Inferior parietal cortex (tissue), 1 donor: Measurements from ENCODE around the gene SSR1.
A peak's percentile ranks its signal among the peaks of the same experiment; 100 is the strongest.

ENCODE experiments used
- DNase-seq: peaks from one replicate; pipeline ENCODE4 v3.0.0-alpha.2; 2016; ENCODE audit errors: extremely low spot score

SSR1 gene

GRCh38 chr6:7239590-7239948 lies 73.4 kb downstream of the SSR1 start:
- DNase-seq = no peak

DNA sequence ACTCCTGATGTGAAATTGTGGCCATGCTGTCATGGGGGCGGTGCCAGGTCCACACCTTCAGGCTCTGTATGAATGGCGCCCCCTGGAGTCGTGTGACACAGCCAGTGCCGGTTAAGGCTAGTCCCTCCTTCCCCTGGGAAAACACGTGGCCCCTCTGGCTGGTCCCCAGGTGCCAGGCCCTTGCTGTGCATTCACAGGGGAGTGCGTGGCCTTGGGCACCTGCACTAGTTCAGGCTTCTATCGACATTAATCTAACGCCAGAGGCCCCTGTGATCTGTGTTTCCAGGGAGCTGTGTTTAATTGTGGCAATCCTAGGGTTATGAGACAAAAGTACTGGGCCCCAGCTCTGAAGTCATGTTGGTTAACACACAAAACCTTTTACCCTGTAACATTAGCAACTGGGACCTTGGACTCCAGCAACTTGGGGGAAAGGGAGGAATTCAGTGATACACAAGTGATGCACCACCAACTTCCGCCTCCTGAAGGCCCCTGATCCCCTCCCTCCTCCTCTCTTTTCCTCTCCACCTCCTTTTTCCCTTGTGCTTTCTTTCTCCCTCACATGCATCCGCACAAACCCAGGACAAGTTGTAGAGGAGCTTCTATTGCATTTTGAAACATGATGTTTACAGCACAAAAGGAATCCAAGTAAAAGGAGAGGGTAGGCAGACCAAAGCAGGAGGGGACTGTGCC lies 74.0 kb downstream of the SSR1 start:
- peak; percentile 61 for DNase-seq

GRCh38 chr6:7238526-7238899 lies 74.5 kb downstream of the SSR1 start:
- no peak for DNase-seq

DNA sequence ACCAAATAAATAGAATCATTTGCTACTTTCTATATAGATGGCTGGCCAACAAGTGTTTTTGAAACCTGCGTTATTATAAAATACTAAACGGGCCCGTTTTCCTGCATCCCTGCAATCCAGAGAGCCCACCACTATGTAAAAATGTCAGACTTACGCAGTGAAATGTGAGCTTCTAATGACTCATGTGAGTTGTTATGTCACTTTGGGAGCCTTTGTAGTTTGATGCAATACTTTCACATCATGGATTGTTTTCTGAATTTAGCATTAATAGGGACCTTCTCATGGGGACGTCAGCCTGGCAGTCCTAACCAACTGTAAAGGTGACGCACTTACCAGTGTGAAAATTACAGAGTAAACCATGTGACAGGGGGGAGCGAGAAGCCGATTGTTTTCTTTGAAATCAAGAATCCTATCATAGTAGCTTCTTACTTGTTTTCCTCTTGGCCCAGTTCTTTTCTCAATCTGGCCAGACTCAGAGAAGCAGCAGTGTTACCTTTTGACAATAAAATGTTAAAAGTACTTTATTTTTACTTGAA lies 75.3 kb downstream of the SSR1 start:
- no peak for DNase-seq

- DNase-seq = no peak
Observed at GRCh38 chr6:7236306-7237209, 76.4 kb downstream of the SSR1 start.

GRCh38 chr6:7235712-7236305 lies 77.2 kb downstream of the SSR1 start:
- DNase-seq = no peak

GRCh38 chr6:7234547-7234946 lies 78.5 kb downstream of the SSR1 start:
- no peak for DNase-seq

DNA sequence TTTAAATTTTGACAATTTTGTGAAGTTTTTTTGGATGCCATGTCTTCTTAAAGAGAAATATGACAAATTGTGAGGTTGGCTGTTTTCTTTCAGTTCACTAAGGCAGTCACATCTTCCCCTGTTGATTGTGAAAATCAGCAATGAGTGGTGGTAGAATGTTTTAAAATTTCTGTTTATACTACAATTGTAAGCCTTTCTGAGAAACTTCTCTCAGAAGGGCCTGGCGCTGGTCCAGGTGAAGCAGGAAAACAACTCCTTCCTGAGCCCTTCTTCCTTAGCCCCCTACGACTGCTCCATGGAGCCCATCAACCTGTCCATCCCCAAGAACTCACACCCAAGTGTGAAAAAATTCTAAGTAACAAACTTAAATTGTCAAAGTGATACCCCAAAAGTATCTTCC lies 80.6 kb downstream of the SSR1 start:
- no peak for DNase-seq

- DNase-seq = no peak
Observed at GRCh38 chr6:7230956-7231713, 81.9 kb downstream of the SSR1 start.

DNA sequence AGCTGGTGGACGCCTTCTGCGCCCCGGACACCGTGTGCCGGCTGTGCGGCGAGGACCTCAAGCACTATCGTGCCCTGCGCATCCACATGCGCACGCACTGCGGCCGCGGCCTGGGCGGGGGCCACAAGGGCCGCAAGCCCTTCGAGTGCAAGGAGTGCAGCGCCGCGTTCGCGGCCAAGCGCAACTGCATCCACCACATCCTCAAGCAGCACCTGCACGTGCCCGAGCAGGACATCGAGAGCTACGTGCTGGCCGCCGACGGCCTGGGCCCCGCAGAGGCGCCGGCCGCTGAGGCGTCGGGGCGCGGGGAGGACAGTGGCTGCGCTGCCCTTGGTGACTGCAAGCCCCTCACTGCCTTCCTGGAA lies 82.7 kb downstream of the SSR1 start:
- no peak for DNase-seq

DNA sequence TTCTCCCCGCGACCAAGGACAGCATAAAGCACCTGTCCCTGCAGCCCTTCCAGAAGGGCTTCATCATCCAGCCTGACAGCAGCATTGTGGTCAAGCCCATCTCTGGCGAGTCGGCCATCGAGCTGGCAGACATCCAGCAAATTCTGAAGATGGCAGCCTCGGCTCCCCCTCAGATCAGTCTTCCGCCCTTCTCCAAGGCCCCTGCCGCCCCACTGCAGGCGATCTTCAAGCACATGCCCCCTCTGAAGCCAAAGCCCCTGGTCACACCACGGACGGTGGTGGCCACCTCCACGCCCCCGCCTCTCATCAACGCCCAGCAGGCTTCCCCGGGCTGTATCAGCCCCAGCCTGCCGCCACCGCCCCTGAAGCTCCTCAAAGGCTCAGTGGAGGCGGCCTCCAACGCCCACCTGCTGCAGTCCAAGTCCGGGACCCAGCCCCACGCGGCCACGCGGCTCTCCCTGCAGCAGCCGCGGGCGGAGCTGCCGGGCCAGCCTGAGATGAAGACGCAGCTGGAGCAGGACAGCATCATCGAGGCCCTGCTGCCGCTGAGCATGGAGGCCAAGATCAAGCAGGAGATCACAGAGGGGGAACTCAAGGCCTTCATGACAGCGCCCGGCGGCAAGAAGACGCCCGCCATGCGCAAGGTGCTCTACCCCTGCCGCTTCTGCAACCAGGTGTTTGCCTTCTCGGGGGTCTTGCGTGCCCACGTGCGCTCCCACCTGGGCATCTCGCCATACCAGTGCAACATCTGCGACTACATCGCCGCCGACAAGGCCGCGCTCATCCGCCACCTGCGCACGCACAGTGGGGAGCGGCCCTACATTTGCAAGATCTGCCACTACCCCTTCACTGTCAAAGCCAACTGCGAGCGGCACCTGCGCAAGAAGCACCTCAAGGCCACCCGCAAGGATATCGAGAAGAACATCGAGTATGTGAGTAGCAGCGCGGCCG lies 83.3 kb downstream of the SSR1 start:
- no peak for DNase-seq

GRCh38 chr6:7228662-7229375 lies 84.2 kb downstream of the SSR1 start:
- no peak for DNase-seq

DNA sequence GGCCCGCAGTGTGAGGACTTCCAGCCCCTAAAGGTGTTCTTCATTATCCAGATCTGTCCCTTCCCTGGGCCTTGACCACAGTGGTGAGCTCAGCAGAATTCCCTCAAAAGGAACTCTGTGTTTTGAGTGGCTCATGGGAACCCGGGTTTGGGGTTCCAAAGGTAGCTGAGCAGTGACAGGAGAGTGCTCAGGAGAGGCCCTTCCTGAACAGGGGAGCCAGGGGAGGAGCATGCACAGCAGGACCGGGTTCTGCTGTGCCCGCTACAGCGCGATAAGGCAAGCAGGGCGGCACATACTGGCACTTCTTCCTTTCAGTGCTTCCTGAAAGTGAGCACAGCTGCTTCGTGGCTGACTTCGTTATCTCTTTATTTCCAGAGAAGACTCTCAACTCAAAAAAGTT lies 88.3 kb downstream of the SSR1 start:
- DNase-seq = no peak

- DNase-seq = no peak
Observed at GRCh38 chr6:7222197-7222596, 90.8 kb downstream of the SSR1 start.

- DNase-seq = no peak
Observed at GRCh38 chr6:7219310-7219709, 93.7 kb downstream of the SSR1 start.

GRCh38 chr6:7218406-7218988 lies 94.5 kb downstream of the SSR1 start:
- DNase-seq = no peak
